ENCODE results near the gene DCANP1. TPM values are rescaled to one million over a fixed set of nuclear protein-coding genes. Genes with fewer than 3 reads are reported as not detected.

DCANP1 gene
- total RNA-seq, 1 donor from 2014 or later, result not detected

DNA sequence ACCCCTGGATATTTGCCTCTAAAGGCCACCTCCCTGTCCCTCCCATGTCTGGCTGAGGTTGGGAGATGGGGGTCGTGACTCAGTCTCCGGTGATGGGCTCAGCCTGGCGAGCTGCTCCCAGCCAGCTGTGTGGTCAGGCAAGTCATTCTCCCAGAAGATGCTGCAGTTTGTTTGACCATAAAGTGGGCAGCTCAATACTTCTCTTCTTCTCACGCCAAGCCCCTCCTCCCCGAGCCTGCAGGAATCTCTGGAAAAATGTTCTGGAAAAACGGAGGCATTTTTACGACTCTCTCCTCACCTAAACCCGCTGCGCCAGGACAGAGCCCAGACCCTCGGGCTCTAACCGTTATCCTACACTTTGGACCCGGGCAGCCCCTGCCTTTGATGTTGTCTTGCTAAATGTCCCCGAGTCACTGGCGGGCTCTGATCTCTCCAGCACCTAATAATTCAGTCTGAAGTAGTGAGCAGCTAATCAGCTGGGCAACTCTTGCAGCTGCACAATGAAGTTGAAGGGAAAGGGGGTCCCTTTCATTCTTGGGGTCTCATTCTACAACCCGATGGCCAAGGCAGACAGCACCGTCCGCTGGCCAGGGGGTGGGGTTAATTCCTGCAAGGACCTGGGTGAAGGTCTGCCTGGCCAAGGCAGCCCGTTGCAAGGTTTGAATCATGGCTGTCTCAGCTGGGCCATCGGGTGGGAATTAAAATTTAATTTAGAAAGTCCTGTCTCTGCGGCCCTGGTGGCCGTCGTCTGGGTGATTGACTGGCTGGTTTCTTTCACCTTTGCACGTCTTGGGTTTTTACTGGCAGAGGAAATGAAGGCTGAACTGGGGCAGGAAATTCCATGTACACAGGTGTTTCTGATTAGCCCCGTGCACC lies 12.3 kb downstream of the DCANP1 start:
- DNase-seq (ENCODE audit: missing footprints) (peak; percentile 61), ATAC-seq (no peak)
- intact Hi-C loops (cut with DNase I), result no loop called here

DNA sequence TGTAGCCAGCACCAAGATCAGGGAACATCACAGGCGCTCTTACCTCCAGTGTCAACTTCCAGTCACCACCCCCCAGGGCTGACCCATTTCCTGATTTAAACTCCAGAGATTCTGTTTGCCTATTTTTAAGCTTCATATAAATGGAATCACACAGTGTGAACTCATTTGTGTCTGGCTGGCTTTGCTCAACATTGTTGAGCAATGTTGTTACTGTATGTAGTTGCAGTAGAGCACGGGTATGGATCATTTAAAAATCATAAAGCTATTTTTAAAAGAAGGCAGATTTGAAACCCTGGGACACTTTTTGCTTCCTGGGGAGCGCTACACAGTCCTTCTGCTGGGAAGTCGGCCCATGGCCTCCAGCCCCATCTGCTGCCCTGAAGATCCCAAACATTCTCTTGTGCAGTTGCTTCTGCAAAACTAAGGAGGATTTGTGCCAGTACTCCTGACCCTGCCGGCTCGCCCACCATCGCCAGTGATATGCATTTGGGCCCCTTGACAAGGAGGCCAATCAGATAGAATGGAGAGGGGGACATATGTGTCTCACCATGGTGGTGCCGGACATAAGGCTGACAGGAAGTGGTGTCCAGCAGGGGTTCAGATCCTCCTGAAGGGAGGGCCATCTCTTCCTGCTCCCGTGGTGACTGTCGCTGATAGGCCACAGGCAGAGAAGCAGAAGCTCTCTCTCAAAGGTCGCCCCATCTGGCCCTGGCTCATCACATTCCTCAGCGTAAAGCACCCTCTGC lies 13.3 kb downstream of the DCANP1 start:
- intact Hi-C loops (cut with DNase I), result no loop called here
- ATAC-seq (no peak), DNase-seq (ENCODE audit: missing footprints) (peak; percentile 59)

DNA sequence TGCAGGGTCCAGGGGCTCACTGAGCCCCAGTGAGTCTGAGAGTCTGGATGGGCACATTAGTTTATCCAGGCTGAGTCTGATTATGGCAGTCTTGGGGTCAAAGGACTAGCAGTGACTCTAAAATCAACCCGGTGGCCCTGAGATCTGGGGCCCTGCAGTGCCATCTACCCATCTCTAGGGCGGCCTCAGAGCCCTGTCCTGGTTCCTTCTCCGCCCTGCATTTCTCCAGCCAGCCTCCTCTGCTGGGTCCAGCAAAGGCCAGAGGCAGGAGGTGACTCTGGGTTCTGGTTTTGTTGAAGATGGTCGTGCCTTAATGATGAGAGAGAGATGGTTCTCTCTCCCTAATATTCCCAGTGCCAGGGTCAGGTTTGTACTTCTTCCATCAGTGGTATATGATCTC lies 15.0 kb downstream of the DCANP1 start:
- DNase-seq (ENCODE audit: missing footprints), result no peak
- ATAC-seq, result no peak
- intact Hi-C loops (cut with DNase I), result no loop called here

DNA sequence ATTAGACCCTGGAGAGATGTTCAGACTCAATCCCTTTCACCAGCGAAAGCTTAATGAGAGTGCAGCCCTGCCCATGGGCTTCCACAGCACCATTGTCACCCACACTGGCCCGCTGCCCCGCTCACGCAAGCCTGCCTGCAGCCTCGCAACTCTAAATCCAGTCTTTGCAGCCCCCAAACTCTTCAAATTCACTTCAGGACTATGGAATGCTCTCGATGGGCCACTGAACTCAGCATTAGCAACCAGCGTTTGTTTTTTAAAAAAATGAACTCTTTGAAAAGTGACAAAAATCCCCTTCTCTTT lies 17.1 kb downstream of the DCANP1 start:
- intact Hi-C loops (cut with DNase I), result no loop called here
- peak; percentile 66 for DNase-seq (ENCODE audit: missing footprints)
- no peak for ATAC-seq

DNA sequence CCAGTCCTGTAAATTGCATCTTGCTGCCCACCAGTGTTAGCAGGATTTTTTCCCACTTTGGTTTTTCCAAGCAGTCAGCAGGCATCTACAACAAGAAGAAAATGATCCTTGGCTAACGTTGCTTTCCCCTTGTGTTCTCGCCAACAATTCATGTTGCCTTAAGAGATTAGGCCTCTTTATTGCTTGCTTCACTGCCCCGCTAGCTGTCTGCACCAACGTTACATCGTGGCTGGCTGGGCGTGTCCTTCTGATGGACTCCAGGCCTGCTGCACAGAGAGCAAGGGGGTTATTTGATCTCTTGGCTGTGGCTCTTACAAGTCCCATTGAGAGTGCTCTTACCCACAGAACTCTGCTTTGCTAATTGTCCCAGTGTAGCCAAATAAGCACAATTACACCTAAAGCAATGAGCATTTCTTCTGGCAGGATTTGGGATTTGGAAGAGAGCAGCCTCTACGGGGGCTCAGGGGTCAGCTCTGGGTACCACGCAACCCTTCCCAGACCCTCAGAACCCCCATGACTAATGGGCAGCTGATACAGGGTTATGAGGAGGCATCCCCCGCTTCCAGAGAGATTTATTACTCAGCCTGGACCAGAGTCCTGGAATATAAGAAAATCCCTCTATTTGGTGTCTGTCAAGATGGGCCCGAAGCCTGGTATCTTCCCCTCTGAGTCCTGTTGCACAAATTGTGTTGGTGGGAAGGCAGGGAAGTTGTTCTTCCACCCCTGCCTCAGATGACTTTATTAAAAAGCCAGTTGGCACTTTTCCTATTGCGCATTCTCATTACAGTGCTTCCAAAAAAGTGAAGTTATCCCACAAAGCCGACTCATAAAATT lies 17.6 kb downstream of the DCANP1 start:
- ATAC-seq, result peak; percentile 90
- intact Hi-C loops (cut with DNase I), result loop anchor here (2.0 to 5.0 kb wide), 2 partner anchors 31 to 72 kb away; partner anchors contain the start of gene MACROH2A1
- DNase-seq (ENCODE audit: missing footprints), result peak; percentile 86

DNA sequence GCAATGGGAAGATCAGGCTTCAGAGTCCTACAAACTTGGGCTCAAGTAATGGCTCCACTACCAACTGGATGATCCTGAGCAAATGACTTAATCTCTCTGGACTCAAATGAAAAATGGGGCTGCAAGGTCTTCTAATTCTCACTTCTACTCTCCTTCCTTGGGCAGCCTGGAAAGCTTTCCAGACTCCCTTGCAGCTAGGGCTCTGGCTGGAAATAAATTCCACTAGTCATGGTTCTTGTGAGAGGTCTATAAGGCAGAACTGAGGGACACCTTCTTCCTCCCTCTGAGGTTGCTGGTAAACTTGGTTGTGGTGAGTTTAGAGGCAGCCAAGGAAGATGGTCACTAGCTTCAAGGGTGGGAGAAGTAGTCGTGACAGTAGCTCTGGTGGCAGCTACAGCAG lies 18.6 kb downstream of the DCANP1 start:
- ATAC-seq, result no peak
- DNase-seq (ENCODE audit: missing footprints), result no peak
- intact Hi-C loops (cut with DNase I), result loop anchor here (2.0 to 5.0 kb wide), 2 partner anchors 30 to 71 kb away; partner anchors contain the start of gene MACROH2A1

DNA sequence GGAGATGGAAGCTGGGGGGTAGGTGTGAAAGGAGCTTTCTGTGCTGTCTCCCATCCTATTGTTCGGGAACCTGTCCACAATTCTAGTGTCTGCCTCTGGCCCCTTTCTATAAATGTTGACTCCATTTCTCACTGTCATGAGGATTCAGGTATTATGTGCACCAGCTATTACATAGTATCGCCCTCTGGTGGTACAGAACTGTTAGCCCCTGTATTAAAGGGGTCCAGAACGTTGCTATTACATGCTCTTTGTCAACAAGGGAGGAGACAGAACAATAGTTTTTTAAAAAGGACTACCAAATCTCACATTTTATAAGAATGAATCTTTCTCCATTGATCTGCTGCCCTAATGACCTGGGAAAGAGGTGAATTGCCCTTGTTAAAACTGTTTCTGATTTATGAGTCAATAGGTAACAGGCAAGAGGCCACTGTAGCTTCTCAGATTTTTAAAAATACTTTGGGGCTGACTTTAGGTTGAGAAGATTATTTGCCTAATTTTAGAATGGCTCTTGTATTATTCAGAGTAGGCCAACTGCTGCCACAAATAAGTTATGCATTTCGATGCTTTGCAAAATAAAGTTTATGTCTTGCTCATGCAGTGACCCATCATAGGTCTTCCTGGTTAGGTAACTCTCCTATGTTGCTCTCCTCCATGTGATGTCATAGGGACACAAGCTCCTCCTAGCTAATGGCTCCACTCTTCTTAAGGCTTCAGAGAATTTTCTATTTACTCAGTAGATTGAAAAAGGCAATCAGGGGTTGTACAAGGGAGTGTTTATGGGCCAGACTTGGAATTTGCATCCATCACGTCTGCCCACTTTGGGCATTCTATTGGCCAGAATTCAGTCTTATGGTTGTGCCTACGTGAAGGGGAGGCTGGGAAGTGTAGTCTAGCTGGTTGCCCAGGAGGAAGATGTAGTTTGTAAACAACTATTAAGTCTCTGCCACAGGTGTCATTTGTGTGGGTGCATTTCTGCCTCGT lies 20.8 kb downstream of the DCANP1 start:
- ATAC-seq (peak; percentile 33), DNase-seq (ENCODE audit: missing footprints) (no peak)
- intact Hi-C loops (cut with DNase I), result loop anchor here (5.0 kb wide), 1 partner anchor 69 kb away; no protein-coding TSS in a partner anchor

DNA sequence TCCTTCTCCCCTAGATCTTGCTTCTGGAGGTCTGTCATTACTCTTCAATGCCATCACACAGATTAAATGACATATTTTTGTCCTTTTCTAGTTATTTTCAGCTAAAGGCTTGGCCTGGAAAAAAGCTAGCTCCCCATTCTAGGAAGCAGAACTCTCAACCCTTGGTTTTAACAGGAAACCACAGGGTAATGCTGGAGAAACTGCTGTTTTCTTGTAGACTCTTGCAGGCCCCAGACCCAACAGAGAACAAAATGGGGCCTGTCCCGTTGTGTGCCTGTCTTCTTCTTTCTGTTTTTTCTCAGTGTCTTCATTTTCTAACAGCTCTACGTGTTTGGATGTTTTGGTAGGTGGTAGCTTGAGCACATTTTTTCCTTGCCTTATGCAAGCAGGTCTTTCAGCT lies 21.5 kb downstream of the DCANP1 start:
- no peak for ATAC-seq
- intact Hi-C loops (cut with DNase I), result loop anchor here (5.0 kb wide), 1 partner anchor 68 kb away; no protein-coding TSS in a partner anchor
- no peak for DNase-seq (ENCODE audit: missing footprints)

DNA sequence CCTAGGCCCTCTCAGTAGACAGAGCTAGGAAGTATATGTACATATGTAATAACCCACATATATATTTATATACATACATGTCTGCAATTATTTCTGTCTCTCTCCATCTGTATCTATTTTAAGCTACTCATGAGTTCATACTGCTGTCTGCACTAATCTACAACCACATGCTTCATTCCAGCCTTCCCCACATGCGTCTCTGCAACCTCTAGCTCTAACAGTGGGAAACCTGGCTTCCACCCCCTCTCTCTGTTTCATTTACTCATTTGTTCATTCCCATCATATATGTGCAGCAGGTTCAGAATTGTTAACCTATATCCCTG lies 23.3 kb downstream of the DCANP1 start:
- ATAC-seq (no peak), DNase-seq (ENCODE audit: missing footprints) (no peak)

DNA sequence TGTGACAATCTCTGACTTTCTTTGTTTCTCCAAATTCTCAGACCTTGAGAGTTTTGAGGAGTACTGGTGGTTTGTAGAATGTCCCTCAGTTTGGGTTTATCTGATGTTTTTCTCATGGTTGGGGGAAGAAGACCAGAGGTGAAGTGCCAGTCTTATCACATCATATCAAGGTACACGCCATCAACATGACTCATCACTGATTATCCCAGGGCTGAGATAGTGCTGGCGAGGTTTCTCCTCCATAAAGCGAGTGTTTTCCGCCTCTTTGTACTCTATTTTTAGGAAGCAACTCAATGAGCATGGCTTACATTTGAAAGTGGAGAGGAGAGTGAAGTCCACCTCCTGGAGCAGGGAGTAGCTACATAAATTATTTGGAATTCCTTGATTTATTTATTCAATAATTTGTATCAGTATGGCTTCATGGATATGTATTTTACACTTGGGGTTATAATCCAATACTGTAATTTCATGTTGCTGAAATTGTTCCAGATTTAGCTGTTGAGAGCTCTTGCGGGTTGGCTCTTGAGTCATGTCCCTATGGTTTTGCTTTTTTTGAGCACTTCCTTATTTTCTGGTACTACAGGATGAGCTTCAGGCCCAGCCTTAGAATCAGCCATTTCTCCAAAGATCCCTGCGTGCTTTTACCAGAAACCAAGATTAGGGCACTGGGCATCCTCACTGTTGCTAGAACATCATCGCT lies 23.9 kb downstream of the DCANP1 start:
- DNase-seq (ENCODE audit: missing footprints) (no peak), ATAC-seq (no peak)
- intact Hi-C loops (cut with DNase I), result no loop called here

More for the DNA sequence above, 23.3 kb downstream of the DCANP1 start:
- intact Hi-C loops (cut with DNase I), result no loop called here

DNA sequence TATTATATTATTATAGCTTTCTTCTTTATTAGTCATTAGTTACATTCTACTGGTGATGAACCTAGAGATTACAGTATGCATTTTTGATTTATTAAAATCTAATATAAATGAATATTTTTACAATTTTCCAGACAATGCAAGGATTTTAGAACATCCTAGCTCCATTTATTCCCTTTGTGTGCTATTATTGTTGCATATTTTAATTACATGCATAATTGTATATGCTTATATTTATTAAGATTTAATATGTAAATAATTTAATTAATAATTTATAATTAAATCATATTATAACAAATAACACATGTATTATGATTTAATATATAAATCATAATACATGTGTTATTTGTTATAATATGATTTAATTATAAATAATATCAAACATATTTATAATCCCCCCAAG lies 24.7 kb downstream of the DCANP1 start:
- ATAC-seq (no peak), DNase-seq (ENCODE audit: missing footprints) (no peak)
- intact Hi-C loops (cut with DNase I), result no loop called here

DNA sequence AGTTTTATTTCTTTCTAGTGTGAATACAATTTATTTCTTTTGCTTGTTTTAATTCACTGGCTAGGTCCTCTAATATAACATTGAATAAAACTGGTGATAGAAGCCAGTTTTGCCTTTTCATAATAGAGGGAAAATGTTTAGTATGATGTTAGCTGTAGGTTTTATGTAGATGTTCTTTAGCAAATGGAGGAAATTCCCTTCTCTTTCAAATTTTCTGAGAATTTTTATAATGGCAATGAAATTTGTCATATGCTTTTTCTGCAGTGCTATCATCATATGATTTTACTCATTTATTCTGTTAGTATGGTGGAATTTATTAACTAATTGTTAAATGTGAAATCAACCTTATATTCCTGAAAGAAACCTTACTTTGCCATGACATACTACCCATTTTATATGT lies 30.1 kb downstream of the DCANP1 start:
- intact Hi-C loops (cut with DNase I), result no loop called here
- DNase-seq (ENCODE audit: missing footprints), result no peak
- no peak for ATAC-seq

DNA sequence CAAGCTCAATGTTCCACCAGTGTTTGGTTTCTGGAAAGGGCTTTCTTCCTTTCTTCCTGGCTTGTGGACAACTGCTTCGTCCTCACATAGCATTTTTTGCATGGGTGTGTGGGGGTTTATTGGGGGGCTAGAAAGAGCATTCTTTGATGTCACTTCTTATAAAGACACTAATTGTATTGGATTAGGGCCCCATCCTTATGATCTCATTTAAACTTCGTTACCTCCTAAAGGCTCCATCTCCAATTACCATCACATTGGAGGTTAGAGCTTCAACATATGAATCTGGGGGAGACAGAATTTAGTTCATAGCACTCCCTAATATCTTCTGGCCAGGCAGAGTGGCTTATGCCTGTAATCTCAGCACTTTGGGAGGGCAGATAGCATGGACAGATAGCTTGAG lies 42.1 kb downstream of the DCANP1 start:
- no peak for ATAC-seq
- intact Hi-C loops (cut with DNase I), result no loop called here
- no peak for DNase-seq (ENCODE audit: missing footprints)

DNA sequence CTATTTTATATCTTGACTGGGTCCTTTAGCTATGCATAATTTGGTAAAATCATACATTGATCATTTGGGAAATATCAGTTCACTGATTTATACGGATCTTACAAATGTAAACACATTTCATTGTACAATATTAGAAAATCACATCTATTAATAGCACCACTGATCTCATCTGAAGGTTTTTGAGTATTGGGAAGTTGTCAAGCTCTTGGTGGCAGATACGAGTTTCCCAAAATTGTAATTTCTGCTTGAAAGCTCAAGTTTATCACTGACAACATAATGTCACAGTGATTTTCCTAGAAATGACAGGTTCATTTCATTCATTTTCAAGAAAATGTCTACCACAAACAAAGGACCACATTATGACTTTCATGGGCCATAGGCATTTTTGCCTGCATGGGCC lies 45.1 kb downstream of the DCANP1 start:
- no peak for ATAC-seq

DNA sequence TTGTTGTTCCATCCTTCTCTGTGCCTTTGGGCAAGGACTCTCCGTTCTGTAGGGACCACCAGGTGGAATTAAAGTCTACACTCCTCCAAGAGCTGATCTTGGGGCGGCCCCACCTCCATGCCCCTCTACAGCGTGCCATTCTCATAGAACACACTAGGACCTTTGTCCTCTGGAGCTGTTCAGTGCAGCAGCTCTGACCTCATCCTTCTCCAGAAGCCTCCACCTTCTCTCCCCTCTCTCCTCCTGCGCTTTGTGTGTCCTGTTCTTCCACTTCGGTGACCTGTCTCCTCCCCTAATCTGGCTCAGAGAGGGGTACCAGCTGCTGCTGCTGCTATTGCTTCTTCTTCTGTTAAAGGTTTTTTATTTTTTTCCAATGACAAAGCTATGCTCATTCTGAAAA lies 46.3 kb downstream of the DCANP1 start:
- DNase-seq (ENCODE audit: missing footprints), result no peak
- ATAC-seq, result no peak
- intact Hi-C loops (cut with DNase I), result no loop called here

More for the DNA sequence above, 45.1 kb downstream of the DCANP1 start:
- intact Hi-C loops (cut with DNase I), result no loop called here
- DNase-seq (ENCODE audit: missing footprints), result no peak

DNA sequence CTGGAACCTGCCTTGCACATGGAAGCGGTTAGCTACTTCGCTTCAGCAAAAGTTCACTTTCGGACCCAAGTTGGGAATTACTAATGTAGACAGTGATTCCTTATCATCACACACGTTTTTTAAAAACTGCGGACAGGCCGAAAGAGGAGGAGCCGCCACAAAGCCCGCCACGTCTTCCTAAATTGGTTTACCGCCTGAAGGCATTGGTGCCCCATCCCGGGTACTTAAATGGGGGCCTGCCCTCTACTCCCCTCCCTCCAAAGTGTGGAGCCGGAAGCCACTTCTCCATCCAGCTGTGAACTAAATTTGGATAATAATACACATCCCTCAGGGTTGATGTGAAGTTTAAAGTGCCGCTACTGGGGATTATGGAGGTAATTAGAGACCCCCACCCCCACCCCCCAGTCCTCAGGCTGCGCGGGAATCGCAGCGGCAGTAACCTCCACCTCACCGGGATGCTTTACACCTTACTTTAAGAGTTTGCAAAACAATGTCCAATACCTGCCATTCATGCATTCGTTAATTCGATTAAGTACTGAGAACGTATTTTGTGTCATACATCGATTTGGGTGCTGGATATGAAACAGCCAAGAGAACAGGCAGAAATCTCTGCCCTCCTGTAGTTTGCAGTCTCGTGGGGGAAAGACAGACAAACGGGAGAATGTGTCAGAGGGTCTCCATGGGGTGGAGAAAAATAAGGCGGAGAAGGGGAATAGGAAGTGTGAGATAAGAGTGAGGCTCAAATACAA lies 47.2 kb downstream of the DCANP1 start:
- DNase-seq (ENCODE audit: missing footprints), result no peak

More for the DNA sequence above, 47.2 kb downstream of the DCANP1 start:
- intact Hi-C loops (cut with DNase I), result loop anchor here (2.0 kb wide), 2 partner anchors 29 to 43 kb away; no protein-coding TSS in a partner anchor
- no peak for ATAC-seq
